Activated CD4-positive, CD25-positive, alpha-beta regulatory T cell (primary cell): ENCODE measurements around the gene CTTN.

ENCODE experiments used
- DNase-seq, 4 experiments: peaks; one replicate each; lab custom pipeline; 2025; lab: John Stamatoyannopoulos, UW

CTTN gene

GRCh38 chr11:70477609-70478008, 79.3 kb downstream of the CTTN start:
- no peak for DNase-seq

GRCh38 chr11:70478166-70478890, 80.0 kb downstream of the CTTN start:
- no peak for DNase-seq

GRCh38 chr11:70480711-70481110, 82.4 kb downstream of the CTTN start:
- no peak for DNase-seq

GRCh38 chr11:70481625-70482528, 83.5 kb downstream of the CTTN start:
- DNase-seq: no peak

- no peak for DNase-seq
Measured at GRCh38 chr11:70482529-70482917, 84.2 kb downstream of the CTTN start.

GRCh38 chr11:70483077-70483861, 84.9 kb downstream of the CTTN start:
- no peak for DNase-seq

GRCh38 chr11:70483917-70484316, 85.6 kb downstream of the CTTN start:
- DNase-seq: no peak

- no peak for DNase-seq
Measured at GRCh38 chr11:70485326-70486025, 87.1 kb downstream of the CTTN start.

- DNase-seq: no peak
Measured at GRCh38 chr11:70486026-70486415, 87.7 kb downstream of the CTTN start.
